ENCODE measurements around the gene ATPAF1.

- TF ChIP-seq, protein P1, sequence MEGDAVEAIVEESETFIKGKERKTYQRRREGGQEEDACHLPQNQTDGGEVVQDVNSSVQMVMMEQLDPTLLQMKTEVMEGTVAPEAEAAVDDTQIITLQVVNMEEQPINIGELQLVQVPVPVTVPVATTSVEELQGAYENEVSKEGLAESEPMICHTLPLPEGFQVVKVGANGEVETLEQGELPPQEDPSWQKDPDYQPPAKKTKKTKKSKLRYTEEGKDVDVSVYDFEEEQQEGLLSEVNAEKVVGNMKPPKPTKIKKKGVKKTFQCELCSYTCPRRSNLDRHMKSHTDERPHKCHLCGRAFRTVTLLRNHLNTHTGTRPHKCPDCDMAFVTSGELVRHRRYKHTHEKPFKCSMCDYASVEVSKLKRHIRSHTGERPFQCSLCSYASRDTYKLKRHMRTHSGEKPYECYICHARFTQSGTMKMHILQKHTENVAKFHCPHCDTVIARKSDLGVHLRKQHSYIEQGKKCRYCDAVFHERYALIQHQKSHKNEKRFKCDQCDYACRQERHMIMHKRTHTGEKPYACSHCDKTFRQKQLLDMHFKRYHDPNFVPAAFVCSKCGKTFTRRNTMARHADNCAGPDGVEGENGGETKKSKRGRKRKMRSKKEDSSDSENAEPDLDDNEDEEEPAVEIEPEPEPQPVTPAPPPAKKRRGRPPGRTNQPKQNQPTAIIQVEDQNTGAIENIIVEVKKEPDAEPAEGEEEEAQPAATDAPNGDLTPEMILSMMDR (IDR thresholded peaks at IDR 0.05): no peak
- TF ChIP-seq POLR2A (IDR thresholded peaks at IDR 0.05): no peak
Measured at GRCh38 chr1:46646331-46646730, 21.8 kb downstream of the ATPAF1 start.
